ENCODE data around the gene AIRE. TPM values are rescaled to one million over a fixed set of nuclear protein-coding genes. Genes with fewer than 3 reads are reported as not detected.
A peak's percentile ranks its signal among the peaks of the same experiment; 100 is the strongest.
"Not testable (repeated sequence)": the region's sequence is repeated elsewhere in the genome, so short reads cannot be mapped to it uniquely, and the experiment has no call there.

The AIRE gene
- polyA plus RNA-seq, 12 donors, result 0.05 to 0.84 (median 0.08) TPM; not detected in 4

DNA sequence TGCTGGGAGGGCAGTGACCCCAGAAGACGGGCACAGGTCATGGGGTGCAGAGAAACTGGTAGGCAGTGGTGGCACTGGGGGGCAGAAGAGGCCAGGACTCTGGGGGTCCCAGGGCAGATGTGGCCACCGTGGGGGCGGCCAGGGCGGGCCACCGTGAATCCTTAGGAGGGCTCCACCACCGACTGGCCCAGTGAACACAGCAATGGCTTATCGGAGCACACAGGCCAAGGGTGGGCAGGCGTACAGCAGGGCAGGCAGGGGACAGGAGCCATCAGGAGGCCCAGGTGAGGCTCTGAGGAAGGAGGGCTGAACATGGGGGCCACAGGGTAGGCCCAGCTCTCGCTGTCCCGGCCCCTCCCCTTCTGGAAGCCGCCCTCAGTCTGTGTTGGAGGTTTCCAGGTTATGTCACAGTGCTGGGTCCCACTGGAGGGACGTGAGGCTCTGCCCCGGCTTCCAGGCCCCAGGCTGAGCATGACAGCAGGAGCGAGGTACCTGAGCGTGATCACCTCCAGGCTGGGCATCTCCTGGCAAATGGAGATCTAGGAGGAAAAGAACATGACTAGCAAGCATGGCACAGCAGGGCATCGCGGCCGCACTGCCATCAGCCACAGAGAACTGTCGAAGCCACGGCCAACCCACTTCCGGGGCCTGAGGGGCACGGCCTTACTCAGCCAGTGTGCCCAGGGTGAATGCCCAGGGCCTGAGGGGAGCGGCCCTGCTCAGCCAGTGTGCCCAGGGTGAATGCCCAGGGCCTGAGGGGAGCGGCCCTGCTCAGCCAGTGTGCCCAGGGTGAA lies 49.8 kb downstream of the AIRE start:
- DNase-seq, result no peak

DNA sequence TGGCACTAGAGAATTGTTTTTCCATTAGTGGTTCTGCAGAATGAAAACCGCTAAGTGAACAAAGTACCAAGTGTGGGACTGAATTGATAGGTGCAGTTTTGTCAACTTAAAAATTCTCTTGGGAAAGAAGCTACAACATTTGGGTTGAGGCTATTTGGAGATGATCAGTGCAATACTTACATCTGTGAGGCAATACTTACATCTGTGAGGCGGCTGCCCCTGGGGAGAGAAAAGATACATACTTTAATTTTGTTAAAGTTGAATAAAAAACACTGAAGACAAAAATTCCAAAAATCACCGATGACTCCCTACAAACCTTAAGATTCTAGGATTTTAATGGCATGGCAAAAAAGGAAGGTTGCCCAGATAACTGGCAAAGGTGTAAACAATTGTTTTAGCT lies 51.8 kb downstream of the AIRE start:
- no peak for DNase-seq

DNA sequence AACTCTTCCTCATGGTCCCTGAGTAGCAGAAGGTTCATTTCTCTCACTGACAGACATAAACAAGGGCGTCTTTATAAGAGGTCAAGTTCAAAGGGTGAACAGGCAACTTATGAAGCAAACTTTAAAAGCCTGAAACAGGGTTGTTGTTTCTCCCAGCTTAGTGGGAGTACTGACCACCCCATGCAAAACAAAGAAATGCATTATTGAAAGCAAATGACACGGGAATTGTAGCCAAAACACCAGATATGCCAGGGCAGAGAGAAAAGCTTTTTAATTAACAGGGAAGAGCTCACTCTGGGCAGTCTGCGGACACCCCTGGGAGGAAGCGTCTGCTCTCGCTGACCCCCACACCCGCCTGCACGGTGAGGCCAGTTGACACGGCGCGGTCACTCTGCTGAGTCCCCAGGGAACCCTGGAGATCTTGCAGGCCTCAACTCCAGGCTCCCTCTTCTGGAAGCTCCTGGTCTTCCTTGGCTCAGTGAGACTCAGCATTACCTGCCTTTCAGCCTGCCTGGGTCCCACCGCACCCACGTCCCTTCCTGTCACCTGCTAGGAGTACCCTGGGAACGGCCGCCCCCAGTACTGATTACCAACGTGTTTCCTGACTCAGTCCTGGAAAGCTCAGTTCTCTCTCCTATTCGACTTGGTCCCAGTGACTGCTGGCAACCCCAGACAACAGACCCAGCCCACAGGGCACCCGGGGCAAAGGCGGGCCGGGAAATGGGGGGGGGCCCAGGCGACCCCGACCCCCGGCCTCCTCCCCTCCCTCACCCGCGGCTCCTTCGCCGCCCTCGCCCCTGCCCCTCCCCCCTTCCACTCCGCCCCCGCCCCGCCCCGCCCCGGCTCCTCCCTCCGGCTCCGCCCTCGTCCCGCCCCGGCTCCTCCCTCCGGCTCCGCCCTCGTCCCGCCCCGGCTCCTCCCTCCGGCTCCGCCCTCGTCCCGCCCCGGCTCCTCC lies 52.5 kb downstream of the AIRE start:
- peak; percentile 67 for DNase-seq

GRCh38 chr21:44338971-44339910 lies 53.6 kb downstream of the AIRE start, which contains the start of gene CFAP410:
CFAP410 (minus strand) TSS chr21:44339390; CDS start chr21:44339194, 196 bp downstream.
- peak; percentile 96 for DNase-seq

GRCh38 chr21:44341726-44342458 lies 56.2 kb downstream of the AIRE start:
- DNase-seq, result not testable (repeated sequence)

DNA sequence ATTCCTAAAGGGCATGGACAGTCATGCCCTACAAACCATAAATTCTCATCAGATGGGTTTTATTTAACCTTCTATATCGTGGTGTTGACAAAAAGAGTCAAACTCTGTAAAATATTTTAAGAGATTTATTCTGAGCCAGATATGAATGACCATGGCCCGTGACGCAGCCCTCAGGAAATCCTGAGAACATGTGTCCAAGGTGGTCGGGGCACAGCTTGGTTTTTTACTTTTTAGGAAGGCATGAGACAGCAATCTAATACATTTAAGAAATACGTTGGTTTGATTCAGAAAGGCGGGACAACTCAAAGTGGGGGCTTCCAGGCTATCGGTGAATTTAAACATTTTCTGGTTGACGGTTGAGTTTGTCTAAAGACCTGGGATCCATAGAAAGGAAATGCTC lies 57.3 kb downstream of the AIRE start:
- not testable (repeated sequence) for DNase-seq

DNA sequence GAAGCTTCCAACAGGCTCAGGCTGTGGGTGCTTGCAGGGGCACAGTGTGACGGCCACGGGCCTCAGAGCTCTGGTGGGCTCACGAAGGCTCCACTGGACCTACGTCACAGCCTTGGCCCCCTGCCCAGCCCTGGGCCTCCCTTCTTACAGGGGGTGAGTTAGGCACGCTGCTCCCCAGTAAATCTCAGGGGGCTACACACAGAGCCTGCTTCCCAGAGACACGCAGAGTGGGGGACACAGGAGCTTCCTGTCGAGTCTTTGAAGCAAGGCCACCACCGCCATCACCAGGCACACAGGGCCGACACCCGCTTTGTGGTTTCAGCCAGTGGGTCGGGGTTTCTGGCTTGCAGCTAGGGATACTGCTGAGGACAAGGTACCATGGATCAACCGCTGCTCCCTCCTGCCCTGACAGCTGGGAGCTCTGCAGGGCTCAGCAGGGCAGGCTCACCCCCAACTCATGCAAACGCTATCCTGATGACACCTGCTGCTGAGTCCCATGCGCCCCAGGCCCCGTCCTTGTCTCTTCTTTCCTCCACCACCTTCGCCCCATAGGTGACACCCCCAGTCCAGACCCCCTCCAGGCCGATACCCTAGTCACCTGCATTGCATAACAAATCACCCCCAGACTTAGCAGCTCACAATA lies 59.0 kb downstream of the AIRE start:
- DNase-seq, result no peak

DNA sequence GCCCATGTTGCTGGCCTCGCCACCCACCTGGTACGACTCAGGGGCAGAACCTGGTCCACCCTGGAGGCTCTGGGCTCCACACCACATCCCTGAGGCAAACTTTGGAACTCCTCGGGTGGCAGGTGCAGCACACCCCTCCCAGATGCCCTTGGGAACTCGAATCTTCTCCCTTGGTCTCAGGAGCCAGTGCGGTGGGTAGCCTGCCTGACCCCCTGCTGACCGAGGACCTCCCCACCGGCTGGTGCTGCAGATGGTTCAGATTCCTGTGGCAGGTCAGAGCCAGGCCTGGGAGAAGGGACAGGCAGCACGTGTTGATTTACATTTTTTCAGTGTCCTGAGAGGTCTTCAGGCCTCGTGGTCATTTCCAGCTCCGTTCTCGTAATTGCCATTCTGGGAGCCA lies 59.8 kb downstream of the AIRE start:
- DNase-seq, result no peak

DNA sequence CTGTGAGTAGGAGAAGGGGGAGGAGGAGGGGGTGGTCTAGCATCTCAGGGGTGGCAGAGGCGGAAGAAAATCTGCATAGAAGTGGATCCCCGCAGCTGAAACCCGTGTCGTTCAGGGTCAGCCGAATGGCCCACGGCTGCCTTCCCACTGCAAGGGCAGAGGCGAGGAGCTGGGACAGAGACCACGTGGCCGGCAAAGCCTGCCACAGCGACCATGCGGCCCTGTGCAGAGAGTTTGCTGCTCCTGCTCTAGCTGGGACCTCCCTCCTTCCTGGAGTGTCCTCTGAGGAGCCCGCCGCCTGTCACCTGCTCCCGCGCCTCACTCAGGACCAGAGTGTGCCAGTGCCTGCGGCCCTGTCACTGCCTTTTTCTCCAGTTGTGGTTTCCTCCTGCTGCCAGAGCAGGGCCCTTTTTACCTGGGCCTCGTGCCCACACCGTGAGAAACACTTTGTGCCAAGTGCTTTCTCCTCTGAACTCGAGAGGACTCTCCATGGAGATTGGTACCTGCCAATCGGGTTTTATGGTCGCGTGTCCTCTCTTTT lies 62.3 kb downstream of the AIRE start:
- no peak for DNase-seq

Other genes with a start within 250 kb of the AIRE start
- gene PWP2, start 178.5 kb upstream of the AIRE start, polyA plus RNA-seq (ENCODE audit: insufficient read length in 12 of 12), result 10 to 100 TPM in 1 of 12 donors, 1 to 10 TPM in 9, not detected in 2; 1.6 to 10.3 (median 7.1) TPM
- 10 to 100 TPM in 11 of 12 donors, not detected in 1; 18.8 to 51.7 (median 25.7) TPM for gene GATD3, start 152.2 kb upstream of the AIRE start, polyA plus RNA-seq (ENCODE audit: insufficient read length in 12 of 12)
- 10 to 100 TPM in 2 of 12 donors, 1 to 10 TPM in 10; 4.6 to 78.0 (median 7.4) TPM for gene ICOSLG, start 44.9 kb upstream of the AIRE start, polyA plus RNA-seq (ENCODE audit: insufficient read length in 12 of 12)
- under 1 TPM in 1 of 12 donors, not detected in 11; 0.26 TPM for gene DNMT3L, start 24.0 kb upstream of the AIRE start, polyA plus RNA-seq (ENCODE audit: insufficient read length in 12 of 12)
- 10 to 100 TPM in 11 of 12 donors, not detected in 1; 38.5 to 85.1 (median 52.2) TPM for gene PFKL, start 14.2 kb downstream of the AIRE start, polyA plus RNA-seq (ENCODE audit: insufficient read length in 12 of 12)
- gene CFAP410, start 53.5 kb downstream of the AIRE start, polyA plus RNA-seq (ENCODE audit: insufficient read length in 12 of 12), result 10 to 100 TPM in 11 of 12 donors, not detected in 1; 10.7 to 21.2 (median 13.6) TPM
- gene TRPM2, start 67.7 kb downstream of the AIRE start, polyA plus RNA-seq (ENCODE audit: insufficient read length in 12 of 12), result 1 to 10 TPM in 7 of 12 donors, under 1 TPM in 3, not detected in 2; 0.60 to 2.2 (median 1.4) TPM
- gene LRRC3, start 169.6 kb downstream of the AIRE start, polyA plus RNA-seq (ENCODE audit: insufficient read length in 12 of 12), result 1 to 10 TPM in 11 of 12 donors, not detected in 1; 1.8 to 5.7 (median 2.4) TPM